Activated CD8-positive, alpha-beta memory T cell treated with anti-CD3 and anti-CD28 coated beads, Interleukin-2, amount 50 U/mL, for 4 hours (primary cell): ENCODE data around the gene ANKS3.

Source experiments
- DNase-seq: peaks from one replicate; pipeline ENCODE4 v3.0.0-alpha.2; 2020

The ANKS3 gene

GRCh38 chr16:4664538-4665418, 69.3 kb downstream of the ANKS3 start:
- peak; percentile 51 for DNase-seq

- no peak for DNase-seq
These were observed 70.2 kb downstream of the ANKS3 start for GRCh38 chr16:4663777-4664465.

- DNase-seq = no peak
These were observed 70.7 kb downstream of the ANKS3 start for GRCh38 chr16:4663465-4663776.

GRCh38 chr16:4661661-4662060, 72.4 kb downstream of the ANKS3 start:
- DNase-seq = no peak

GRCh38 chr16:4660454-4661007, 73.5 kb downstream of the ANKS3 start:
- DNase-seq = peak; percentile 87

- DNase-seq = no peak
These were observed 74.4 kb downstream of the ANKS3 start for GRCh38 chr16:4659363-4660353.

- DNase-seq = no peak
These were observed 77.1 kb downstream of the ANKS3 start for GRCh38 chr16:4656695-4657686.

GRCh38 chr16:4656221-4656620, 77.8 kb downstream of the ANKS3 start:
- no peak for DNase-seq

- no peak for DNase-seq
These were observed 78.3 kb downstream of the ANKS3 start for GRCh38 chr16:4655801-4656200.

GRCh38 chr16:4654964-4655590, 79.0 kb downstream of the ANKS3 start:
- DNase-seq = no peak

GRCh38 chr16:4654011-4654963, 79.8 kb downstream of the ANKS3 start:
- DNase-seq = no peak

GRCh38 chr16:4652561-4652960, 81.5 kb downstream of the ANKS3 start:
- no peak for DNase-seq

GRCh38 chr16:4651827-4652226, 82.2 kb downstream of the ANKS3 start:
- DNase-seq = no peak

GRCh38 chr16:4650443-4651074, 83.5 kb downstream of the ANKS3 start:
- DNase-seq = peak; percentile 74

GRCh38 chr16:4649744-4650442, 84.2 kb downstream of the ANKS3 start:
- no peak for DNase-seq

- DNase-seq = no peak
These were observed 85.2 kb downstream of the ANKS3 start for GRCh38 chr16:4648917-4649316.

- DNase-seq = no peak
These were observed 86.5 kb downstream of the ANKS3 start for GRCh38 chr16:4647644-4647980.

GRCh38 chr16:4646773-4647643, 87.1 kb downstream of the ANKS3 start:
- no peak for DNase-seq
